Measurements from ENCODE around the gene ZNF354C. TPM values are rescaled to one million over a fixed set of nuclear protein-coding genes. Genes with fewer than 3 reads are reported as not detected.

ZNF354C gene
- total RNA-seq, 1 experiment from 2014 or later: 0.07 TPM

DNA sequence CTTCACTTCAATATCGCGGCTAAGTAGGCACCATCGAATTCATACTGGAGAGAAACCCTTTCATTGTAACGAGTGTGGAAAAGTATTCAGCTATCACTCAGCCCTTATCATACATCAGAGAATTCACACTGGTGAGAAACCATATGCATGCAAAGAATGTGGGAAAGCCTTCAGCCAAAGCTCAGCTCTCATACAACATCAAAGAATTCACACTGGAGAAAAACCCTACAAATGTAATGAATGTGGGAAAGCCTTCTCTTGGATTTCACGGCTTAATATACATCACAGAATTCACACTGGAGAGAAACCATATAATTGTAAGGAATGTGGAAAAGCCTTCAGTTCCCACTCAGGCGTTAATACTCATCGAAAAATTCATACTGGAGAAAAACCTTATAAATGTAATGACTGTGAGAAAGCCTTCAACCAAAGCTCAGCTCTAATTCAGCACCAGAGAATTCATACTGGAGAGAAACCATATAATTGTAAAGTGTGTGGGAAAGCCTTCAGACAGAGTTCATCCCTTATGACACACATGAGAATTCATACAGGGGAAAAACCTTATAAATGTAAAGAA lies 27.1 kb upstream of the ZNF354C start:
- peaks cover 17 to 29% of the 10 kb centered on the region in 2 experiments; a peak in 2 of 4 replicates for H3K9me3 ChIP-seq (ENCODE audit: control insufficient read depth in 1 of 2, insufficient read depth in 1 of 2, low read depth in 1 of 2, low read length in 2 of 2)
- H3K27ac ChIP-seq (ENCODE audit: low read depth, low read length): no peak overlapping the region
- no peak for DNase-seq (ENCODE audit: low read depth, low spot score)
- H3K9ac ChIP-seq (ENCODE audit: low read length): no peak overlapping the region
- H3K27me3 ChIP-seq (ENCODE audit: insufficient read depth, low read length): no peaks in the 10 kb centered on the region
- ChIA-PET CTCF (no interaction called here), POLR2A (interaction anchor here (0.6 kb wide), 1 partner anchor 124 kb away, joined by 3 read pairs; no protein-coding TSS in a partner anchor), RAD21 (ENCODE audit: low non-redundant PET in 1 of 2, low total read pairs in 2 of 2, uncharacterized antibody in 2 of 2, unreplicated experiment in 2 of 2) (no interaction called here)
- no peak overlapping the region for H2AFZ ChIP-seq (ENCODE audit: low read depth, low read length, poor library complexity, severe bottlenecking)
- no peaks in the 10 kb centered on the region for H3K9me2 ChIP-seq (ENCODE audit: insufficient read depth)
- no peak overlapping the region for H3K4me2 ChIP-seq (ENCODE audit: low read length)
- no peaks in the 10 kb centered on the region for H3K4me1 ChIP-seq (ENCODE audit: control insufficient read depth in 1 of 2, insufficient read depth in 2 of 2, low read length in 2 of 2)
- no peak overlapping the region for H3K4me3 ChIP-seq (replicated peaks in 1 of 2; ENCODE audit: low read depth in 1 of 2, low read length in 2 of 2)
- no peaks in the 10 kb centered on the region for H3K36me3 ChIP-seq (ENCODE audit: control insufficient read depth in 1 of 2, insufficient read depth in 2 of 2, low read length in 2 of 2)
- BruUV-seq (replicated peaks): no TSS peak
- no peaks in the 10 kb centered on the region for H3K79me2 ChIP-seq (ENCODE audit: insufficient read depth, low read length)
- no peak for TF ChIP-seq ZBTB33 (IDR thresholded peaks at IDR 0.05; ENCODE audit: extremely low read depth, insufficient replicate concordance, low read length)
- TF ChIP-seq CEBPB (IDR thresholded peaks at IDR 0.05; ENCODE audit: low read depth): no peak
- no peak for TF ChIP-seq EZH2 (IDR thresholded peaks at IDR 0.05)
- no peak for ATAC-seq
- intact Hi-C loops (cut with micrococcal nuclease): no loop called here
- no peaks in the 10 kb centered on the region for H4K20me1 ChIP-seq (ENCODE audit: insufficient read depth)

- POLR2A ChIA-PET: no interaction called here
- H3K4me3 ChIP-seq (replicated peaks in 1 of 2; ENCODE audit: low read depth in 1 of 2, low read length in 2 of 2): no peak overlapping the region
- H3K4me2 ChIP-seq (ENCODE audit: low read length): no peak overlapping the region
- H3K9ac ChIP-seq (ENCODE audit: low read length): no peak overlapping the region
- H3K9me3 ChIP-seq (ENCODE audit: control insufficient read depth in 1 of 2, insufficient read depth in 1 of 2, low read depth in 1 of 2, low read length in 2 of 2): peaks cover 3 to 8% of the 10 kb centered on the region in 2 experiments; a peak in 2 of 4 replicates
- intact Hi-C loops (cut with micrococcal nuclease): no loop called here
- no peaks in the 10 kb centered on the region for H3K79me2 ChIP-seq (ENCODE audit: insufficient read depth, low read length)
- no peaks in the 10 kb centered on the region for H3K9me2 ChIP-seq (ENCODE audit: insufficient read depth)
- ATAC-seq (no peak), DNase-seq (ENCODE audit: low read depth, low spot score) (no peak)
- RAD21 ChIA-PET (ENCODE audit: low non-redundant PET in 1 of 2, low total read pairs in 2 of 2, uncharacterized antibody in 2 of 2, unreplicated experiment in 2 of 2): no interaction called here
- CTCF ChIA-PET: no interaction called here
- H2AFZ ChIP-seq (ENCODE audit: low read depth, low read length, poor library complexity, severe bottlenecking): no peak overlapping the region
- no peaks in the 10 kb centered on the region for H4K20me1 ChIP-seq (ENCODE audit: insufficient read depth)
- no peaks in the 10 kb centered on the region for H3K27me3 ChIP-seq (ENCODE audit: insufficient read depth, low read length)
- no TSS peak for BruUV-seq (replicated peaks)
- TF ChIP-seq SRF (IDR thresholded peaks at IDR 0.05; ENCODE audit: low read depth) (no peak), EZH2 (IDR thresholded peaks at IDR 0.05) (no peak), POLR2AphosphoS5 (IDR thresholded peaks at IDR 0.05; ENCODE audit: low read depth, low read length) (no peak), ZNF274 (IDR thresholded peaks at IDR 0.05; ENCODE audit: low read depth, low read length) (no peak), ZFX (IDR thresholded peaks at IDR 0.05) (no peak), SP1 (IDR thresholded peaks at IDR 0.05; ENCODE audit: low read depth) (no peak), MAX (IDR thresholded peaks at IDR 0.05) (no peak), ELF1 (IDR thresholded peaks at IDR 0.05; ENCODE audit: borderline replicate concordance, low read depth) (no peak)
- TF ChIP-seq, protein P1, sequence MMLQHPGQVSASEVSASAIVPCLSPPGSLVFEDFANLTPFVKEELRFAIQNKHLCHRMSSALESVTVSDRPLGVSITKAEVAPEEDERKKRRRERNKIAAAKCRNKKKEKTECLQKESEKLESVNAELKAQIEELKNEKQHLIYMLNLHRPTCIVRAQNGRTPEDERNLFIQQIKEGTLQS (IDR thresholded peaks at IDR 0.05): no peak
- H3K27ac ChIP-seq (ENCODE audit: low read depth, low read length): no peak overlapping the region
- H3K36me3 ChIP-seq (ENCODE audit: control insufficient read depth in 1 of 2, insufficient read depth in 2 of 2, low read length in 2 of 2): no peaks in the 10 kb centered on the region
- H3K4me1 ChIP-seq (ENCODE audit: control insufficient read depth in 1 of 2, insufficient read depth in 2 of 2, low read length in 2 of 2): no peaks in the 10 kb centered on the region
Observed at GRCh38 chr5:179044765-179045164, 15.4 kb upstream of the ZNF354C start.
